Measurements from ENCODE around the gene CNKSR3. TPM values are rescaled to one million over a fixed set of nuclear protein-coding genes. Genes with fewer than 3 reads are reported as not detected.

CNKSR3 gene
- total and polyA plus RNA-seq, 2 experiments from 2014 or later = 1.9 to 5.7 TPM

- TF ChIP-seq ZNF462 (CRISPR knock-in tag; IDR thresholded peaks at IDR 0.05) = no peak
Measured at GRCh38 chr6:154508573-154509375, 1.7 kb downstream of the CNKSR3 start (continued).

- DNase-seq (ENCODE audit: low spot score) (no peak), ATAC-seq (no peak)
- H3K27ac Mint-ChIP-seq = no peak overlapping the region
- Histone ChIP-seq H3K36me3 (ENCODE audit: insufficient read depth) (no peaks in the 10 kb centered on the region; the same call in 1 of the 2 replicates), H3K79me2 (replicated peaks; ENCODE audit: insufficient read depth) (peaks cover 11% of the 10 kb centered on the region), H2AFZ (no peak overlapping the region), H3K4me2 (no peak overlapping the region), H3K4me3 (no peak overlapping the region), H3K9me2 (ENCODE audit: insufficient read depth) (no peaks in the 10 kb centered on the region), H3K27ac (ENCODE audit: low read depth) (no peak overlapping the region), H3K4me1 (ENCODE audit: insufficient read depth) (peaks cover 26% of the 10 kb centered on the region), H3K27me3 (ENCODE audit: insufficient read depth) (peaks cover 84% of the 10 kb centered on the region), H4K20me1 (replicated peaks; ENCODE audit: insufficient read depth) (peaks cover 20% of the 10 kb centered on the region), H3F3A (replicated peaks; ENCODE audit: low read depth) (0 out of 2 replicates have a peak, but pooled peaks cover 3% of the 10 kb centered on the region)
- H3K4me1 Mint-ChIP-seq = peaks cover 34% of the 10 kb centered on the region
- peaks cover 37% of the 10 kb centered on the region for H3K27me3 Mint-ChIP-seq (ENCODE audit: insufficient read depth, low read depth, poor library complexity)
- 0 out of 3 replicates have a peak, but pooled peaks cover 9% of the 10 kb centered on the region for H3K36me3 Mint-ChIP-seq (ENCODE audit: low read depth)
- H3K9me3 Mint-ChIP-seq = no peaks in the 10 kb centered on the region
- H3K4me3 Mint-ChIP-seq = no peak overlapping the region
- TF ChIP-seq POLR2AphosphoS5 (IDR thresholded peaks at IDR 0.05; ENCODE audit: low read depth) (no peak), REST (IDR thresholded peaks at IDR 0.05; ENCODE audit: unreplicated experiment) (no peak), ETS1 (IDR thresholded peaks at IDR 0.05) (no peak), NANOG (IDR thresholded peaks at IDR 0.05; ENCODE audit: borderline replicate concordance) (no peak)
Measured at GRCh38 chr6:154506991-154507898, 3.2 kb downstream of the CNKSR3 start.

All from GM23338 (cell line).